Mesothelial cell of epicardium (in vitro differentiated cells): ENCODE results near the gene CPT1A. TPM values are rescaled to one million over a fixed set of nuclear protein-coding genes. Genes with fewer than 3 reads are reported as not detected.
A peak's percentile ranks its signal among the peaks of the same experiment; 100 is the strongest.

Experiments used
- DNase-seq, 2 experiments: peaks; one replicate each; pipeline ENCODE4 v3.0.0; 2021; ENCODE audit warnings: low spot score in 2 of 2; ENCODE audit not compliant: unreplicated experiment in 2 of 2
- H3K27ac Mint-ChIP-seq: 2 replicates; pipeline ENCODE4 v1.8.0; 2021; ENCODE audit warnings: mixed read lengths
- H3K27me3 Mint-ChIP-seq: 2 replicates; pipeline ENCODE4 v1.8.0; 2021; ENCODE audit warnings: low read depth, mixed read lengths
- H3K36me3 Mint-ChIP-seq: 2 replicates; pipeline ENCODE4 v1.8.0; 2021; ENCODE audit warnings: mixed read lengths
- H3K4me1 Mint-ChIP-seq: 2 replicates; pipeline ENCODE4 v1.8.0; 2021; ENCODE audit warnings: mixed read lengths
- H3K4me3 Mint-ChIP-seq: 2 replicates; pipeline ENCODE4 v1.8.0; 2021; ENCODE audit warnings: mild to moderate bottlenecking, moderate library complexity, mixed read lengths
- H3K9me3 Mint-ChIP-seq: 2 replicates; pipeline ENCODE4 v1.8.0; 2021; ENCODE audit warnings: mixed read lengths
- CTCF ChIP-seq: fragments of 200-600 bp; sonication (generic); IDR thresholded peaks from one replicate; pipeline ENCODE4 v1.5.0; 2021; ENCODE audit warnings: antibody characterized with exemption; ENCODE audit not compliant: unreplicated experiment
- total RNA-seq: library from RNA; stranded (reverse); gene quantifications from 3 replicates; pipeline ENCODE4 v1.2.1, GENCODE V29; 2021

CPT1A gene
- total RNA-seq, 1 donor from 2014 or later, result 2.6 TPM

GRCh38 chr11:68711114-68711513 is 130.6 kb downstream of the CPT1A start:
- H3K36me3 Mint-ChIP-seq, result no peaks in the 10 kb centered on the region
- peaks cover 13% of the 10 kb centered on the region for H3K4me1 Mint-ChIP-seq
- H3K27me3 Mint-ChIP-seq, result peaks cover 4% of the 10 kb centered on the region
- no peak overlapping the region for H3K27ac Mint-ChIP-seq
- no peak for DNase-seq
- no peaks in the 10 kb centered on the region for H3K9me3 Mint-ChIP-seq
- TF ChIP-seq CTCF, result no peak
- no peak overlapping the region for H3K4me3 Mint-ChIP-seq

DNA sequence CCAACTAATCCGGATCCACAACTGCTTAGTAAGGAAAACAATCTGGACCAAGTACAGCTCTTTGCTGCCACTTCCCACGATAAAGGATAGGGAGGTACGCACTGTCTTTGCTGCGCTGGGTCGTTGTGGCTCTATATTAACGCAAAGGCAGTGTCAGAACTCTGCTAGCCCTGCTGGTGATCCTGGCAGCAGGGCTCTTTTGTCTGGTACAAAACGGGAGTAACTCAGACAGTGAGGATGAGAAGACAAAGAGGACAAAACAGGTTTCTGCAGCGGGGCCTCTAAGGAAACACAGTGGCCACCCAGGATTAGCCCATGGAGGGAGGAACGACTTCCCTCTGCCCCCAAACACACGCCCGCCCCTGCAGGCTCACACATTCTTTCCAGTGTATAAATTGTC is 131.3 kb downstream of the CPT1A start:
- H3K4me3 Mint-ChIP-seq, result no peak overlapping the region
- peaks cover 13% of the 10 kb centered on the region for H3K4me1 Mint-ChIP-seq
- no peaks in the 10 kb centered on the region for H3K9me3 Mint-ChIP-seq
- DNase-seq, result no peak
- peaks cover 5% of the 10 kb centered on the region for H3K27me3 Mint-ChIP-seq
- H3K27ac Mint-ChIP-seq, result no peak overlapping the region
- TF ChIP-seq CTCF, result no peak
- H3K36me3 Mint-ChIP-seq, result no peaks in the 10 kb centered on the region

DNA sequence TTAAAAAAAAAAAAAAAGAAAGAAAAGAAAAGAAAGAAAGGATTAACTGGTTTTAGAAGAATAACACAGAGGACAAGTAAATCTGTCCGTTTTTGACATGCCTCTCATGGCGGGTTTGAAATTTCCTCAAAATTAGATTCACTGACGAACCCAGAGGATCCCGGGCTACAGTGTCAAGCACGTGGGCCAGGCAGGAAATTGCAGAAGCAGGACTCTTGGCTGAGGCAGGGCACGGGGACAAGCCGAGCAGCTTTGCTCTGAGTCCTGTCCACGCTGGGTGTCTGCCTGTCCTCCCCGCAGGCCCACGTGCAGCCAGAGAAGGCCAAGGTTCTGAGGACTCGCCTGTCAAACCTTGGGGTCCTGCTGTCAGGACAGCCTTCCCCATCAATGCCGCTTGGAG is 132.7 kb downstream of the CPT1A start:
- Mint-ChIP-seq H3K9me3 (no peaks in the 10 kb centered on the region), H3K4me3 (no peak overlapping the region), H3K27me3 (peaks cover 12% of the 10 kb centered on the region), H3K27ac (no peak overlapping the region), H3K4me1 (peaks cover 13% of the 10 kb centered on the region), H3K36me3 (no peaks in the 10 kb centered on the region)
- no peak for TF ChIP-seq CTCF
- DNase-seq, result no peak

DNA sequence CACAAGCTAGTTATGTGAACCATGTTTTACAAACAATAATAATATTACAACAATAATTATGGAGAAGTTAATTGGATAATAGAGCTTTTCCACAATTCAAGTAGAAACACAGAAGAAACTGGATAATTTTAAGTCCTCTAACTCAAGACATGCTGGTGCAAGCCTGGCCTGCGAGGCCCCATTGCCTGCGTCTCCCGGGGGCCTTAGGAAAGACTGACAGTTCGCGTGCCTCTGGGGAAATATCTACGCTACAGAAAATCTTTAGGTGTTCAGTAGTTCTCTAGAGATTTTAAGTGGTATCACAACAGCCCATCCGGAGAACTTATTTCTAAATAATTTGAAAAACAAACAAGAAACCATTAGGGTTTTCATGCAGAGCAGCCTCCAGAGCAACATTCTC is 134.2 kb downstream of the CPT1A start:
- TF ChIP-seq CTCF, result no peak
- H3K4me3 Mint-ChIP-seq, result no peak overlapping the region
- H3K27me3 Mint-ChIP-seq, result peaks cover 19% of the 10 kb centered on the region
- H3K4me1 Mint-ChIP-seq, result peaks cover 13% of the 10 kb centered on the region
- no peaks in the 10 kb centered on the region for H3K9me3 Mint-ChIP-seq
- DNase-seq, result no peak
- H3K36me3 Mint-ChIP-seq, result no peaks in the 10 kb centered on the region
- no peak overlapping the region for H3K27ac Mint-ChIP-seq

DNA sequence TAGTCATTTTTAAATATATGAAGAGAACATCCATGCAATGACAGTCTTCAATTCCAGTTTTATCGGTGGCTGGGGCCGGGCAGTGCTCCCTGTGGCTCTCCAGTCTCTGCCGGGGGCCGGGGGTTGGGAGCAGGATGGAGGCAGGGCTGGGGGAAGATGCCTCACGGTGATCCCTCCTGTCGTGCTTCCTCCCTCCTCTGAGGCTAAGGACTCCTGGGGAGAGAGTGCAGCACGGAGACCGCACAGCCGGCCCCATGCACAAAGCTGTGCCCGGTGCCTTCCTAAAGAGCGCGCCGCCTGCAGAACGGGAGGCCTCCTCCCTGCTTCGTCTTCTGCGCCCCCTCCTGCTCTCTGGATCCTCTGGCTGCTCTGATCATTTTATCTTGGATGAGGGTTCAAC is 136.8 kb downstream of the CPT1A start:
- H3K9me3 Mint-ChIP-seq, result peaks cover 8% of the 10 kb centered on the region
- DNase-seq, result no peak
- no peak overlapping the region for H3K27ac Mint-ChIP-seq
- H3K4me1 Mint-ChIP-seq, result peaks cover 11% of the 10 kb centered on the region
- H3K36me3 Mint-ChIP-seq, result no peaks in the 10 kb centered on the region
- TF ChIP-seq CTCF, result no peak
- peak overlapping the region; percentile 24 for H3K4me3 Mint-ChIP-seq
- peaks cover 25% of the 10 kb centered on the region for H3K27me3 Mint-ChIP-seq

Other genes starting within 250 kb of the CPT1A start
- 0.38 to 0.66 TPM (median 0.38 TPM) in 3 replicates for gene GAL, start 157.4 kb downstream of the CPT1A start, total RNA-seq
- gene TESMIN, start 90.4 kb downstream of the CPT1A start, total RNA-seq, result 15.9 to 19.2 TPM (median 16.0 TPM) in 3 replicates
- 49.4 to 52.8 TPM (median 52.5 TPM) in 3 replicates for gene MRPL21, start 61.9 kb upstream of the CPT1A start, total RNA-seq
- 28.3 to 29.0 TPM (median 28.5 TPM) in 3 replicates for gene IGHMBP2, start 62.0 kb upstream of the CPT1A start, total RNA-seq
- not detected in 3 replicates for gene MRGPRD, start 139.1 kb upstream of the CPT1A start, total RNA-seq
- 2.3 to 4.0 TPM (median 3.4 TPM) in 3 replicates for gene MRGPRF, start 171.3 kb upstream of the CPT1A start, total RNA-seq
- 20.5 to 23.7 TPM (median 22.1 TPM) in 3 replicates for gene TPCN2, start 207.0 kb upstream of the CPT1A start, total RNA-seq